GM23338 (cell line): ENCODE results near the gene SLIT1.

Experiments used
- CTCF ChIP-seq, 2 experiments: fragments of 200-600 bp in 1 of 2; sonication (generic) in 1 of 2; conservative IDR thresholded peaks; 2 replicates each; pipeline versions ENCODE4 v1.5.1 to v1.6.1; 2016 to 2017; ENCODE audit warnings: antibody characterized with exemption in 2 of 2, low read depth in 2 of 2, mild to moderate bottlenecking in 2 of 2, moderate library complexity in 1 of 2
- EZH2 ChIP-seq: fragments of 200-600 bp; sonication (generic); IDR thresholded peaks from one replicate; pipeline ENCODE4 v1.8.0; 2017; ENCODE audit warnings: antibody characterized with exemption, mild to moderate bottlenecking, low read depth; ENCODE audit not compliant: unreplicated experiment
- EZH2phosphoT487 ChIP-seq: fragments of 200-600 bp; sonication (generic); IDR thresholded peaks from one replicate; pipeline ENCODE4 v1.8.1; 2018; ENCODE audit warnings: antibody characterized with exemption; ENCODE audit not compliant: unreplicated experiment
- POLR2AphosphoS5 ChIP-seq: IDR thresholded peaks from 2 replicates; pipeline ENCODE4 v1.6.1; 2016; ENCODE audit warnings: antibody characterized with exemption, low read depth
- REST ChIP-seq: IDR thresholded peaks from one replicate; pipeline ENCODE4 v1.6.1; 2018; ENCODE audit warnings: antibody characterized with exemption; ENCODE audit not compliant: unreplicated experiment
- ZNF114 ChIP-seq: fragments of 250-450 bp; sonication (Bioruptor Pico); IDR thresholded peaks from 2 replicates; pipeline ENCODE4 v1.5.0; 2020; ENCODE audit warnings: mild to moderate bottlenecking, moderate library complexity
- ZNF331 ChIP-seq: fragments of 250-450 bp; sonication (Bioruptor Pico); IDR thresholded peaks from 2 replicates; pipeline ENCODE4 v1.5.0; 2020; ENCODE audit warnings: low read depth, mild to moderate bottlenecking, moderate library complexity
- TF ChIP-seq, protein P1 (sequence below): IDR thresholded peaks from 2 replicates; pipeline ENCODE4 v1.6.1; 2016; ENCODE audit warnings: antibody characterized with exemption

- TF ChIP-seq EZH2 (no peak), CTCF (conservative IDR thresholded peaks at IDR 0.05; ENCODE audit: low read depth in 2 of 2) (no peak), POLR2AphosphoS5 (no peak), REST (no peak), EZH2phosphoT487 (no peak), ZNF114 (CRISPR knock-in tag) (no peak), ZNF331 (no peak)
- TF ChIP-seq, protein P1, sequence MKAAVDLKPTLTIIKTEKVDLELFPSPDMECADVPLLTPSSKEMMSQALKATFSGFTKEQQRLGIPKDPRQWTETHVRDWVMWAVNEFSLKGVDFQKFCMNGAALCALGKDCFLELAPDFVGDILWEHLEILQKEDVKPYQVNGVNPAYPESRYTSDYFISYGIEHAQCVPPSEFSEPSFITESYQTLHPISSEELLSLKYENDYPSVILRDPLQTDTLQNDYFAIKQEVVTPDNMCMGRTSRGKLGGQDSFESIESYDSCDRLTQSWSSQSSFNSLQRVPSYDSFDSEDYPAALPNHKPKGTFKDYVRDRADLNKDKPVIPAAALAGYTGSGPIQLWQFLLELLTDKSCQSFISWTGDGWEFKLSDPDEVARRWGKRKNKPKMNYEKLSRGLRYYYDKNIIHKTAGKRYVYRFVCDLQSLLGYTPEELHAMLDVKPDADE, result no peak
Observed at GRCh38 chr10:97057491-97058235, 128.1 kb downstream of the SLIT1 start.
